Fibroblast of gingiva (primary cell): Measurements from ENCODE around the gene WAC.
A peak's percentile ranks its signal among the peaks of the same experiment; 100 is the strongest.
"Not testable (repeated sequence)": the region's sequence is repeated elsewhere in the genome, so short reads cannot be mapped to it uniquely, and the experiment has no call there.

Experiments
- DNase-seq: peaks from one replicate; pipeline ENCODE4 v3.0.0-alpha.2; 2011; ENCODE audit warnings: low read depth

The WAC gene

GRCh38 chr10:28612877-28613276 lies 80.0 kb downstream of the WAC start:
- DNase-seq = no peak

- DNase-seq = no peak
These were observed 83.6 kb downstream of the WAC start for GRCh38 chr10:28616514-28616913.

- no peak for DNase-seq
These were observed 86.5 kb downstream of the WAC start for GRCh38 chr10:28619455-28619854.

GRCh38 chr10:28620251-28620650 lies 87.3 kb downstream of the WAC start:
- DNase-seq = no peak

GRCh38 chr10:28623483-28623882 lies 90.6 kb downstream of the WAC start:
- DNase-seq = no peak

- DNase-seq = no peak
These were observed 91.4 kb downstream of the WAC start for GRCh38 chr10:28624351-28624750.

- DNase-seq = no peak
These were observed 94.2 kb downstream of the WAC start for GRCh38 chr10:28627102-28627501.

GRCh38 chr10:28628184-28628893 lies 95.4 kb downstream of the WAC start:
- peak; percentile 62 for DNase-seq

GRCh38 chr10:28631896-28632583 lies 99.1 kb downstream of the WAC start:
- no peak for DNase-seq

GRCh38 chr10:28632584-28632945 lies 99.6 kb downstream of the WAC start:
- no peak for DNase-seq

- no peak for DNase-seq
These were observed 100.8 kb downstream of the WAC start for GRCh38 chr10:28633750-28634149.

- DNase-seq = no peak
These were observed 104.4 kb downstream of the WAC start for GRCh38 chr10:28637346-28637745.

- no peak for DNase-seq
These were observed 105.5 kb downstream of the WAC start for GRCh38 chr10:28638392-28638791.

GRCh38 chr10:28640551-28640950 lies 107.6 kb downstream of the WAC start:
- DNase-seq = no peak

GRCh38 chr10:28644647-28645046 lies 111.7 kb downstream of the WAC start:
- no peak for DNase-seq

GRCh38 chr10:28652106-28652505 lies 119.2 kb downstream of the WAC start:
- DNase-seq = no peak

GRCh38 chr10:28652703-28653102 lies 119.8 kb downstream of the WAC start:
- no peak for DNase-seq

- not testable (repeated sequence) for DNase-seq
These were observed 125.9 kb downstream of the WAC start for GRCh38 chr10:28658824-28659223.

- peak; percentile 54 for DNase-seq
These were observed 128.1 kb downstream of the WAC start for GRCh38 chr10:28661035-28661434.

GRCh38 chr10:28663576-28664368 lies 130.9 kb downstream of the WAC start:
- DNase-seq = peak; percentile 74

- peak; percentile 11 for DNase-seq
These were observed 131.4 kb downstream of the WAC start for GRCh38 chr10:28664369-28664740.

GRCh38 chr10:28666751-28667467 lies 134.0 kb downstream of the WAC start:
- DNase-seq = no peak
